Heart right ventricle (tissue), 16 donors: ENCODE results near the gene HEATR5B. TPM values are rescaled to one million over a fixed set of nuclear protein-coding genes. Genes with fewer than 3 reads are reported as not detected.

Experiments used
- ATAC-seq, 8 donors: fragments of 200-7000 bp; cut with Tn5 transposase; one replicate each; pipeline ENCODE4 v1.9.1; 2020; ENCODE audit warnings: mild to moderate bottlenecking in 8 of 8, moderate library complexity in 8 of 8, moderate number of reproducible peaks in 1 of 8
- DNase-seq, 2 donors: peaks; one replicate each; pipeline ENCODE4 v3.0.0-alpha.2; 2020
- H3K27ac ChIP-seq, 10 donors: fragments of 200-600 bp; sonication (generic) in 2 of 10; one replicate each; pipeline versions ENCODE4 v1.5.0 to v1.8.0; 2020 to 2022; ENCODE audit warnings: mild to moderate bottlenecking in 3 of 10
- H3K27me3 ChIP-seq, 7 donors: fragments of 200-600 bp; one replicate each; pipeline ENCODE4 v1.8.0; 2021 to 2022; ENCODE audit warnings: mild to moderate bottlenecking in 2 of 7
- H3K36me3 ChIP-seq, 9 donors: fragments of 200-600 bp; sonication (generic) in 1 of 9; one replicate each; pipeline versions ENCODE4 v1.5.0 to v1.8.0; 2020 to 2022; ENCODE audit warnings: mild to moderate bottlenecking in 2 of 9
- H3K4me1 ChIP-seq, 9 donors: fragments of 200-600 bp; sonication (generic) in 1 of 9; one replicate each; pipeline versions ENCODE4 v1.5.0 to v1.8.0; 2020 to 2022; ENCODE audit warnings: mild to moderate bottlenecking in 4 of 9
- H3K4me3 ChIP-seq, 10 donors: fragments of 200-600 bp; sonication (generic) in 2 of 10; one replicate each; pipeline versions ENCODE4 v1.5.0 to v1.8.0; 2020 to 2022; ENCODE audit warnings: mild to moderate bottlenecking in 7 of 10, moderate library complexity in 2 of 10
- H3K9me3 ChIP-seq, 11 donors: fragments of 200-600 bp in 10 of 11; sonication (generic) in 2 of 11; one replicate each; pipeline versions ENCODE4 v1.5.0 to v1.8.0; 2013 to 2022; ENCODE audit warnings: mild to moderate bottlenecking in 2 of 11, control low read depth in 1 of 11, moderate library complexity in 1 of 11
- WGBS, 2 donors: extraction: QIAGEN DNeasy Blood & Tissue Kit; methylation state at CpG; one replicate each; pipeline ENCODE4 v1.1.7; 2013; ENCODE audit warnings: inconsistent platforms in 1 of 2; 5-methylcytosine and 5-hydroxymethylcytosine counted together
- intact Hi-C, 10 donors: fragments of 100-400 bp; cut with DNase I; formaldehyde crosslinking; loops; one replicate each; pipeline versions ENCODE4 v1.11.1 to v1.14.2; 2022
- polyA plus RNA-seq, 2 donors: library from polyadenylated mRNA; stranded (reverse); fragments of 200-250 nt; gene quantifications; one replicate each; pipeline ENCODE4 v1.2.3, GENCODE V29; 2013
- total RNA-seq, 10 donors: library from RNA; stranded (reverse); fragmentation: NEBNext Ultra II Directional in 3 of 10; extraction: Animal tissue kit (Norgen Biotek cat#: 25700) in 3 of 10; gene quantifications; one replicate each; pipeline versions ENCODE4 v1.2.1 to v1.2.4, GENCODE V29; 2021 to 2023
- TF ChIP-seq, protein P1 (sequence below), 9 donors: fragments of 200-600 bp; sonication (generic) in 2 of 9; IDR thresholded peaks; one replicate each; pipeline versions ENCODE4 v1.5.0 to v1.8.0; 2021 to 2022; ENCODE audit warnings: antibody characterized with exemption in 9 of 9, mild to moderate bottlenecking in 5 of 9, moderate library complexity in 1 of 9
- donor health status: Arrhythmogenic right ventricular cardiomyopathy.
- donor health status: ischemic (EF 13 %, LVEDD 7.1; RV severe dilation, severe dysfunction).
- donor health status: healthy with polysubstance abuse.
- donor health status: DM: no; HTN: yes; CAD: no.
- donor health status: DM: no; HTN: no; CAD: no.
- donor health status: ischemic (EF 25% LVEDD 6.9; RV normal size, moderate dysfunction).
- donor health status: ischemic (EF 25% LVEDD 5.7; RV mildly dilated, moderate dysfunction).
- donor health status: healthy.
- donor health status: DM: yes; HTN: yes; CAD: no.
- donor health status: Ischemic cardiomyopathy.
- donor health status: ischemic (EF 35%, LVEDD 5.7; RV mildly dilated, moderate dysfunction).
- donor health status: nonischemic (EF 11% LVEDD 7.7; RV severe dilation, severe dysfunction).
- donor health status: DM: yes; HTN: yes; CAD: no.
- donor health status: PGD.
- donor health status: ischemic (EF 29% LVEDD 5.4; RV normal size, mild dysfunction).
- donor health status: nonischemic (EF 23%, LVEDD 6.1; RV moderate dilation, normal function).

The HEATR5B gene
- total and polyA plus RNA-seq, 12 donors: 3.7 to 27.4 (median 17.4) TPM

DNA sequence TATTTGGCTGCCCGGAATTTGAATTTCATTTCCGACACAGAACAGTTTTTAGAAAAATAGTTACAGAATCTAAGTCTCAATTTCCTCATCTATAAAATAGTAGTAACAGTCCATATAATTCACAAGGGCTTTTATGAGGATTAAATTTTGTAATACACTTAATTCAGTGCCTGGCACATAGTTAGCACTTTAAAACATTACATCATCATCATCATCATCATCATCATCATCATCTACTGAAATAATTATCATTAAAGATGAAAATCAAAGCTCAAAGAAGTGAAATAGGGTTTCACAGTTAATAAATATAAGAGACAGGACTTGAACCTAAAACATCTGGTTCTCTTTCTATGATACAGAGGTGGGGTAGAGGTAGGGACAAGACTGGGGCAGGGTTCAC, 13.2 kb downstream of the HEATR5B start:
- Histone ChIP-seq H3K27ac (no peak overlapping the region), H3K36me3 (peaks cover 0 to 100% (median 45%) of the 10 kb centered on the region in 9 donors), H3K27me3 (no peaks in the 10 kb centered on the region), H3K4me3 (no peak overlapping the region), H3K9me3 (no peaks in the 10 kb centered on the region), H3K4me1 (no peaks in the 10 kb centered on the region)
- intact Hi-C loops: loop anchor here in 1 of 10 donors (1.0 kb wide), 1 partner anchor 11 kb away; no protein-coding TSS in a partner anchor
- ATAC-seq: no peak
- TF ChIP-seq, protein P1, sequence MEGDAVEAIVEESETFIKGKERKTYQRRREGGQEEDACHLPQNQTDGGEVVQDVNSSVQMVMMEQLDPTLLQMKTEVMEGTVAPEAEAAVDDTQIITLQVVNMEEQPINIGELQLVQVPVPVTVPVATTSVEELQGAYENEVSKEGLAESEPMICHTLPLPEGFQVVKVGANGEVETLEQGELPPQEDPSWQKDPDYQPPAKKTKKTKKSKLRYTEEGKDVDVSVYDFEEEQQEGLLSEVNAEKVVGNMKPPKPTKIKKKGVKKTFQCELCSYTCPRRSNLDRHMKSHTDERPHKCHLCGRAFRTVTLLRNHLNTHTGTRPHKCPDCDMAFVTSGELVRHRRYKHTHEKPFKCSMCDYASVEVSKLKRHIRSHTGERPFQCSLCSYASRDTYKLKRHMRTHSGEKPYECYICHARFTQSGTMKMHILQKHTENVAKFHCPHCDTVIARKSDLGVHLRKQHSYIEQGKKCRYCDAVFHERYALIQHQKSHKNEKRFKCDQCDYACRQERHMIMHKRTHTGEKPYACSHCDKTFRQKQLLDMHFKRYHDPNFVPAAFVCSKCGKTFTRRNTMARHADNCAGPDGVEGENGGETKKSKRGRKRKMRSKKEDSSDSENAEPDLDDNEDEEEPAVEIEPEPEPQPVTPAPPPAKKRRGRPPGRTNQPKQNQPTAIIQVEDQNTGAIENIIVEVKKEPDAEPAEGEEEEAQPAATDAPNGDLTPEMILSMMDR (IDR thresholded peaks at IDR 0.05): no peak
- WGBS, 2 donors: 97 to 98% methylated on average over 2 of the region's 2 CpGs
- DNase-seq: no peak

DNA sequence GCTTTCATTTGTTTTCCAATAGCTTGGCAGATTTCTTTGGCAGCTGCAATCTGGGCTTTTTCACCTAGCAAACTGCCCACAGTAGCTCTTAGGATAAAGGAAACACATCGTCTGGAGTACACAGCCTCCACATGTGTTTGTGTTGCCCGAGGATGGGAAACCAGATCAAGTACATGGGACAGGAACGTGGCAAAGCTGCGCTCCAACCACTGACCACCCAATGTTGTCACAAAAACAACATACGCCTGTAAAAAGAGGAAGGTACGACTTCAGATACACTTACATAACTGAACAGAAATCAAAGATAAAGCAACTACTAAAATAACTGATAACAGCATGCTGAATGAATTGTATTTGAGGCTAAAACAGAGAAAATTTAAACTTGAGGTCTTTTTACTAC, 15.5 kb downstream of the HEATR5B start:
- intact Hi-C loops: no loop called here
- ATAC-seq (no peak), DNase-seq (no peak)
- WGBS, 2 donors: 79 to 81% methylated on average over 6 of the region's 6 CpGs
- no peaks in the 10 kb centered on the region for H3K27me3 ChIP-seq
- no peaks in the 10 kb centered on the region for H3K9me3 ChIP-seq
- no peaks in the 10 kb centered on the region for H3K4me1 ChIP-seq
- TF ChIP-seq, protein P1 (IDR thresholded peaks at IDR 0.05): no peak
- H3K27ac ChIP-seq: no peak overlapping the region
- no peak overlapping the region for H3K4me3 ChIP-seq
- H3K36me3 ChIP-seq: peaks cover 0 to 100% (median 46%) of the 10 kb centered on the region in 9 donors

DNA sequence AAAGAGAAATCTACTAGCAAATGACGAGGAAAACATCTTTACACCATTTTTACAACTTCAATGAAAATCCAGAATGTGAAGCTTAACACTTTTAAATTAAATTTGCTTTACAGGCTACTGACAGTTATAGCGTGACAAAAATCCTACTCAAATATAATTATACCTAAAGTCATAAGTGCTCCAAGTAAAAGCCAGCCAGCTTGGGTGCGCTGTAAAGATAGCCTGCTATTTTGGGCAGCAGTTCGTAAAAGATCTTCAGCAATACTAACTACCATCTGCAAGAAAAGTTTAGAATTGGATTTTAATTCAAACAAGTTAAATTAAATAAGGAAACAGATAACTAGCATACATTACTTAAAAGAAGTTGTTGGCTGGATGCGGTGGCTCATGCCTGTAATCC, 22.4 kb downstream of the HEATR5B start:
- TF ChIP-seq, protein P1 (IDR thresholded peaks at IDR 0.05): no peak
- H3K36me3 ChIP-seq: peaks cover 0 to 99% (median 48%) of the 10 kb centered on the region in 9 donors
- no peaks in the 10 kb centered on the region for H3K9me3 ChIP-seq
- ATAC-seq (peak in 3 of 8 donors; percentile 49 to 87 (median 66)), DNase-seq (no peak)
- WGBS, 2 donors: 65 to 77% methylated on average over 5 of the region's 5 CpGs
- intact Hi-C loops: no loop called here
- H3K4me1 ChIP-seq: peaks cover 0 to 16% (median 0%) of the 10 kb centered on the region in 9 donors
- peak overlapping the region in 6 of 10 donors; percentile 8 to 36 (median 30) for H3K27ac ChIP-seq
- no peaks in the 10 kb centered on the region for H3K27me3 ChIP-seq
- no peak overlapping the region for H3K4me3 ChIP-seq

DNA sequence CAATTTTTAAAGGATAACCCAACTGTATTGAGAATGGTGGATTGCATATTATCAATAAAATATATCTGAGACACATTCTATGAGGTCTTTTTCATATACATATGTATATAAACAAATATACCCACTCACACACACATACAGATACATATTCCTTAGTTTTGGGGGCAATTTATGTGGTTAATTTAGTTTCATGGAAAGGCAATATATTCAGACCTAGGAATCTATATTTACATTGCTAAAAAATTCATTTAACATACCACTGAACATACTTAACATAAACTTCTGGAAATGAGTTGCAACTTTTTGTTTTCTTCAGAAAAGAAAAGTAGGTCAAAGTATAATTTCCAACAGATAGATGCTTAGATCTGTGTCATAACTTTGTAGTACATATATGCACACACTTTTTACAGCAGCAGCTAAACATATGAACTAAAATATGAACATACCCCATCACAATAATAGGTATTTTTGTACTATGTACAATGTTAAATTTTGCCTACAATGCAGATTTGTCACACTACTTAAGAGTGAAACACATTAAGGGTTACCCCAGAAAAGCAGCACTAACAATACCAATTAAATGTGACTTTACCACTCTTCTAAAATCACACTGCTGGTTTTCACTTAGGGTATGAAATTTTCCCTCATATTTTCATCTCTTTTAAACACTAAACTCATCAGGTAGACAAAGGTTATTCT, 23.0 kb downstream of the HEATR5B start:
- Histone ChIP-seq H3K4me1 (peaks cover 0 to 16% (median 0%) of the 10 kb centered on the region in 9 donors), H3K4me3 (no peak overlapping the region), H3K9me3 (no peaks in the 10 kb centered on the region), H3K36me3 (peaks cover 0 to 99% (median 52%) of the 10 kb centered on the region in 9 donors), H3K27me3 (no peaks in the 10 kb centered on the region), H3K27ac (peak overlapping the region in 3 of 10 donors; percentile 8 to 34 (median 34))
- TF ChIP-seq, protein P1 (IDR thresholded peaks at IDR 0.05): no peak
- DNase-seq (no peak), ATAC-seq (no peak)
- intact Hi-C loops: no loop called here
